ENCODE data around the gene TGFB1I1. TPM values are rescaled to one million over a fixed set of nuclear protein-coding genes. Genes with fewer than 3 reads are reported as not detected.

TGFB1I1 gene
- 6.2 TPM for polyA plus RNA-seq (2013, experiment 1 of 2)
- 7.0 TPM for polyA plus RNA-seq (2013, experiment 2 of 2)

DNA sequence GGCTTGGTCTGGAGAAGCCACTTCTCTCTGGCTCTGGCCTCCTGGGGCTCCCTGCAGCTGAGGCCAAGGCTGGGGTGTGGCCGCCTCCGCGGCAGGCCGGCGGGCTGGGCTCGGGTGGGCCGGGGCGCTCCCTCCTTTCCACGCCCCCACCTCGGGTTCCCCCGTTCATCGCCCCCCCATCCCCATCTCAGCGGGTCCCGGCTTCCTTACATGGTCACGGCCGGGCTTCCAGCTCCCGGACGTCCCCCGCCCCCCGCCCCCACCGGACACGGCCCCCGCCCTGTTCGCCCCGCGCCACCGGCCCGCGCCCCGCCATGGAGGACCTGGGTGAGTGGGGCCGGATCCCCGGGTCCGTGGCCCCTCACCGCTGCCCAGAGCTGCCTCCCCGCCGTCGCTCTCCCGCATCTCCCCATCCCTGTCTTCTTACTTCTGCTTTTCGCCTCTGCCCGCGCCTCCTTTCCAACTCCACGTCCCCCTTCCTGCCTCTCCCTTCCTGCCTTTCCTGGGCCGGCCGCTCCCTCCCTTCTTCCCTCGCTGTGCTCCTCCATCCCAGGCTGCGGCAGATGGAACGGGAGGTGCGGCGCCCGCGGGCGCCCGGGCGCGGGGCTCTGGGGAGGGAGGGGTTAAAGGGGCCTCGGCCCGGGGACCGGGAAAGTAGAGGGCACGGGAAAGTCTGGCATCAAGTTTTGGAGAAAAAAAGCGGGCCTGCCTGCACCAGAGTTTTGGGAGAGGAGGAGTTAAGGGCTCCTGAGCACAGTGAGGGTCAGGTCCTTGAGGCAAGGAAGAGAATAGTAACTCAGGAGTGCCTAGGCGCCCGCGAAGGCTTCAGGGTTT, at the start of gene TGFB1I1:
Gene TGFB1I1 (plus strand): TSS at position 278 of the 834 bp plus-strand sequence. CDS start 37 bp downstream, at position 315.
- Histone ChIP-seq H3K9ac (ENCODE audit: low read depth, low read length) (peak within 1 kb of the TSS; percentile 49; the same call in 1 of the 2 replicates), H3K4me3 (ENCODE audit: low read length) (peak within 1 kb of the TSS; percentile 66), H3K9me3 (ENCODE audit: insufficient read depth, low read depth, low read length) (no peaks in the 10 kb centered on the region), H3K27ac (ENCODE audit: low read depth, low read length) (no peak within 1 kb of the TSS), H3K27me3 (ENCODE audit: insufficient read depth, low read length) (peaks cover 47% of the 10 kb centered on the region), H3K36me3 (ENCODE audit: insufficient read depth, low read length) (peaks cover 6% of the 10 kb centered on the region; the same call in 1 of the 2 replicates), H3K4me1 (ENCODE audit: insufficient read depth, low read length) (0 out of 2 replicates have a peak, but pooled peaks cover 3% of the 10 kb centered on the region)
- WGBS, result under 1% methylated on average over 51 of the region's 63 CpGs

DNA sequence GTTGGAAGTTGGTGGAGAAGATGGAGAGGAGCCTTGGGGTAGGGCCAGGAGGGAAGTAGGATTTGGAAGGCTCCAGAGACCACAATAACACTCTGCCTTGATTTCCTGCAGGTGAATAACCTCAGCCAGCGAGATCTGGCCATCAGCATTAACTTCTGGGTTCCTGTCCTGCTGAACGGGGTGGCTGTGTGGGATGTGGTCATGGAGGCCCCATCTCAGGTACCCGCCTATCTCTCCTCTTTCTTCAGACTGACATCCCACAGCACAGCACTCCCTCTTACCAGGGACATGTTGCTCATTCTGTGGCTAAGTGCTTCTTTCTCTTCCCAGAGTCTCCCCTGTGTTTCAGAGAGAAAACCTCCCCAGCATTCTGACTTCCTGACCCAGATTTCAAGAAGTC, 48.7 kb upstream of the TGFB1I1 start:
- H3K4me1 ChIP-seq (ENCODE audit: insufficient read depth, low read length), result no peaks in the 10 kb centered on the region
- no peak overlapping the region for H3K27ac ChIP-seq (ENCODE audit: low read depth, low read length)
- H3K4me3 ChIP-seq (ENCODE audit: low read length), result no peak overlapping the region
- no peaks in the 10 kb centered on the region for H3K9me3 ChIP-seq (ENCODE audit: insufficient read depth, low read depth, low read length)
- H3K9ac ChIP-seq (ENCODE audit: low read depth, low read length), result no peak overlapping the region
- no peaks in the 10 kb centered on the region for H3K36me3 ChIP-seq (ENCODE audit: insufficient read depth, low read length)
- no peaks in the 10 kb centered on the region for H3K27me3 ChIP-seq (ENCODE audit: insufficient read depth, low read length)
- 81% methylated on average over 3 of the region's 3 CpGs for WGBS

DNA sequence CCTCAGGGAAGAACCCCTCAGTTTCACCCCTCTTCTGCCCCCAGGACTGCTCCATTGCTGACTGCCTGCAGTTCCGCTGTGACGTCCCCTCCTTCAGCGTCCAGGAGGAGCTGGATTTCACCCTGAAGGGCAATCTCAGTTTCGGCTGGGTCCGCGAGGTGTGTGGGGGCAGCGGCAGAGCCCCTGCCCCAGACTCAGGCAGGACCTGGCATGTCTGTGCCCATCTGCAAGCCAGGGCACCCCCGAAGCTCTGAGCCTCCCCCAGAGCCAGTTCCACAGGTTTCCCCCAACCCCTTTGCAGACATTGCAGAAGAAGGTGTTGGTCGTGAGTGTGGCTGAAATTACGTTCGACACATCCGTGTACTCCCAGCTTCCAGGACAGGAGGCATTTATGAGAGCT, 48.2 kb upstream of the TGFB1I1 start:
- H3K27ac ChIP-seq (ENCODE audit: low read depth, low read length), result no peak overlapping the region
- no peak overlapping the region for H3K4me3 ChIP-seq (ENCODE audit: low read length)
- no peaks in the 10 kb centered on the region for H3K4me1 ChIP-seq (ENCODE audit: insufficient read depth, low read length)
- H3K9ac ChIP-seq (ENCODE audit: low read depth, low read length), result no peak overlapping the region
- H3K9me3 ChIP-seq (ENCODE audit: insufficient read depth, low read depth, low read length), result no peaks in the 10 kb centered on the region
- 85% methylated on average over 12 of the region's 12 CpGs for WGBS
- no peaks in the 10 kb centered on the region for H3K27me3 ChIP-seq (ENCODE audit: insufficient read depth, low read length)
- no peaks in the 10 kb centered on the region for H3K36me3 ChIP-seq (ENCODE audit: insufficient read depth, low read length)

DNA sequence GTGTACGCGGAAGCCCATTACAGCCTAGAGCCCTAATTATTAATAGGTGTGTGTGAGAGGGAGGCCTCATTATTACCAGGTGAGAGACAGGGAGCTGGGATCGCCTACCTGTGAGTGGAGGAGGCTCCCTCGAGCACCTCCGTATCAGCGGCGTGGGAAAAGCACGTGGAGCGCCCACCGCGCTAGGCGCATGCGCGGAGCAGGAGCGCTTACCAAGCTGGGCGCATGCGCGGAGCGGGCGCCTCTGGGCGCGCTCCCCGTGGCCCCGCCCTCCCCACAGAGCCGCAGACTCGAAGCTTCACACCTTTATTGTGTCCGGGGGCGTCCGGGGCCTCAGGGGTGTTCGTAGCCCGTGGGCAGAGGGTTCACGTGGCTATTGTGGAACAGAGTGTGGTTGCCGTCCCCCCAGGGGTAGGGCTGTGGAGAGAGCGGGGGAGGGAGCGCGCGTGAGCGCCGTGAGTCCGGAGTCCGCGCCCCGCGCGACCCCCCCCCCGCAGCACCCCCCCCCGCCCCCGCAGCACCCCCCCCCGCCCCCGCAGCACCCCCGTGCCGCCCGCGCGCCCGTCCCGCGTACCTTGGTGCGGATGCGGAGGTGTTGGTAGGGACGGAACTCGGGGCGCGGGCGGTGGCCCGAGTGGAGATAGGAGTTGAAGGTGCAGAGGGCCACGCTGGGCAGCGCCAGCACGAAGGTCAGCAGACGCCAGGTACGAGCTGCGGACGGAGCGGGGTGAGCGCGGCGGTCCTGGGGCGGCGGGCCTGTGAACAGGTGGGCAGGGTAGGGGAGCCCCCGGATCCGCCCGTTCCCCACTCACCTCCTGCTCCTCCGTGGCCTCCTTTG, 44.3 kb upstream of the TGFB1I1 start:
- Histone ChIP-seq H3K27ac (ENCODE audit: low read depth, low read length) (no peak overlapping the region), H3K4me1 (ENCODE audit: insufficient read depth, low read length) (no peaks in the 10 kb centered on the region), H3K36me3 (ENCODE audit: insufficient read depth, low read length) (no peaks in the 10 kb centered on the region), H3K9me3 (ENCODE audit: insufficient read depth, low read depth, low read length) (no peaks in the 10 kb centered on the region), H3K4me3 (ENCODE audit: low read length) (no peak overlapping the region), H3K9ac (ENCODE audit: low read depth, low read length) (no peak overlapping the region), H3K27me3 (ENCODE audit: insufficient read depth, low read length) (no peaks in the 10 kb centered on the region)
- 94% methylated on average over 69 of the region's 83 CpGs for WGBS

DNA sequence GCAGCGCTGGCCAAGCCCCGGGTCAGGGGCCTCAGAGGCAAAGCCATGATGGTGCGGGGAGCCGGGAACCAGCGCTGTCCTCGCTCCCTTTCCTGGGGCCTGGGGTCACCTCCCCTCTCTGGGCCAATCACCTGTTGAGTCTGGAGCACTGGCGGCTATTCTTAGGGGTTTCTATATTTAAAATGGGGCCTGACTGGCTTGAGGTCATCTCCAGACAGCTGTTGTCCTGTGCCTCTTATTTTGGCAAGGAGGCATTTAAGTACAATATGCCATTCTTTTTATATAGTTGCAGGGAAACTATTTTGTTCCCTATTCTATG, 43.7 kb upstream of the TGFB1I1 start, which contains the start of gene COX6A2:
Gene COX6A2 (minus strand): TSS at position 82 of the 319 bp plus-strand sequence. CDS start 35 bp downstream, at position 47.
- H3K27ac ChIP-seq (ENCODE audit: low read depth, low read length), result no peak within 1 kb of the TSS
- H3K27me3 ChIP-seq (ENCODE audit: insufficient read depth, low read length), result no peaks in the 10 kb centered on the region
- no peaks in the 10 kb centered on the region for H3K9me3 ChIP-seq (ENCODE audit: insufficient read depth, low read depth, low read length)
- no peak within 1 kb of the TSS for H3K9ac ChIP-seq (ENCODE audit: low read depth, low read length)
- H3K4me3 ChIP-seq (ENCODE audit: low read length), result no peak within 1 kb of the TSS
- no peaks in the 10 kb centered on the region for H3K4me1 ChIP-seq (ENCODE audit: insufficient read depth, low read length)
- WGBS, result 93% methylated on average over 7 of the region's 7 CpGs
- no peaks in the 10 kb centered on the region for H3K36me3 ChIP-seq (ENCODE audit: insufficient read depth, low read length)

DNA sequence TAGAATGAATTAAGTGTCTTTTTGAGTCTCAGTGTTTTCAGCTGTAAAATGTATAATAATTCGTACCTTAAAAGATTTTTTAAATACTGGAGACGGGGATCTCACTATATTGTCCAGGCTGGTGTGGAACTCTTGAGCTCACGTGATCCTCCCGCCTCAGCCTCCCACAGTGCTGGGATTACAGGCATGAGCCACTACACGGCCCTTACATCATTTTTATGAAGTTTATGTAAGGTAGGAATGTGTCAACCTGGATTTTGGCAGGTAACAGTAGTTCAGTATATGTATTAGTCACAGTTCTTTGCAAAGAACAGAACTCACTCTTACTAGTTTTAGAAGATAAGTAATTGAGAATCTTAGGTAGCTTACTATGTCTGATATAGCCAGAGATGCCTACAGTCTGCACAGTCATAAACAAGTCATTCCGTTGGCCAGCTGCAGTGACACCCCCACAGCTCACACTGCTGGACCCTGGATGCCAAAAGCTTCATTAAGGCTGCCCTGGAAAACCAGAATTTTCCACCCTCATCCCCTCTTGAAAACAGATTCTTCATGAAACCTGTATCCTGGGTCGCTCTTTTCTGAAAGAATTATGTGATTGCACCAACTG, 43.2 kb upstream of the TGFB1I1 start:
- Histone ChIP-seq H3K27ac (ENCODE audit: low read depth, low read length) (no peak overlapping the region), H3K9ac (ENCODE audit: low read depth, low read length) (no peak overlapping the region), H3K9me3 (ENCODE audit: insufficient read depth, low read depth, low read length) (no peaks in the 10 kb centered on the region), H3K4me1 (ENCODE audit: insufficient read depth, low read length) (no peaks in the 10 kb centered on the region), H3K27me3 (ENCODE audit: insufficient read depth, low read length) (no peaks in the 10 kb centered on the region), H3K36me3 (ENCODE audit: insufficient read depth, low read length) (no peaks in the 10 kb centered on the region), H3K4me3 (ENCODE audit: low read length) (no peak overlapping the region)
- WGBS, result 94% methylated on average over 7 of the region's 7 CpGs

DNA sequence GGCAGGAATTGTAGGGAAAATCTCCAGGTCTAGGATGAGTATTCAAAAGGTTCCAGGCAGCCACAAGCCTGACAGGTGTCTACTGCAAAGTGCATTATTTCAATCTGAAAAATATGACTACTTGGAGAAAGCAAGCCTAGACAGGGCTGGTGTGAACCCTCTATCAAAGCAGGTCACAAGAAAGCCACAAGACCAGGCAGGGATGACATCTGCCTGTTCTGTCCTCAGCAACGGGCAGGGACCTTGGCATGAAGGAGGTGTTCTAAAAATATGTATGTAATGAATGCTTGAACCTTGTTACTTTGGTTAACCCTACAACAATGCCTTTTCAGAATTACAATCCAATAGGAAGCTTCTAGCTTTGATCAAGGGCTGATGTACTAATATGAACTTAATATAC, 42.6 kb upstream of the TGFB1I1 start:
- WGBS, result 86% methylated on average over 1 of the region's 1 CpG
- Histone ChIP-seq H3K9me3 (ENCODE audit: insufficient read depth, low read depth, low read length) (no peaks in the 10 kb centered on the region), H3K9ac (ENCODE audit: low read depth, low read length) (no peak overlapping the region)

DNA sequence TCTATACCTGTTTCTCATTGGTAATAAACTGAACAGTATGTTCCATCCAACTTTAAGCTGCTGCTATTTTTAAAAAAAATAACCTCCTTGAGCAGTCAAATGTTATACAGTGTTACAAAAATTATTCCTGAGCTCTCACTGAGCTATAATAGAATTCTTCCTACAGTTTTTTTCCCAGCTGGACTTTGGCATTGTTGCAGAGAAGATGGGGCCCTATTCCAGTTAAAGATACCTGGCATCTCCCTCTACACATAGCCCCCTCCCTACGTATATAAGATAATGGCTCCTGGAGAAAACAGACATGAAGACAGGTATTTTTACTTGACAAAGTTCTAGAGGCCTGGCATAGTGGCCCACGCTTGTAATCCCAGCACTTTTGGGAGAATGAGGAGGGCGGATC, 42.2 kb upstream of the TGFB1I1 start:
- 84% methylated on average over 3 of the region's 3 CpGs for WGBS

More for the DNA sequence above, 42.6 kb upstream of the TGFB1I1 start:
- no peaks in the 10 kb centered on the region for H3K27me3 ChIP-seq (ENCODE audit: insufficient read depth, low read length)
- H3K4me3 ChIP-seq (ENCODE audit: low read length), result no peak overlapping the region
- H3K36me3 ChIP-seq (ENCODE audit: insufficient read depth, low read length), result no peaks in the 10 kb centered on the region
- no peak overlapping the region for H3K27ac ChIP-seq (ENCODE audit: low read depth, low read length)
- no peaks in the 10 kb centered on the region for H3K4me1 ChIP-seq (ENCODE audit: insufficient read depth, low read length)

DNA sequence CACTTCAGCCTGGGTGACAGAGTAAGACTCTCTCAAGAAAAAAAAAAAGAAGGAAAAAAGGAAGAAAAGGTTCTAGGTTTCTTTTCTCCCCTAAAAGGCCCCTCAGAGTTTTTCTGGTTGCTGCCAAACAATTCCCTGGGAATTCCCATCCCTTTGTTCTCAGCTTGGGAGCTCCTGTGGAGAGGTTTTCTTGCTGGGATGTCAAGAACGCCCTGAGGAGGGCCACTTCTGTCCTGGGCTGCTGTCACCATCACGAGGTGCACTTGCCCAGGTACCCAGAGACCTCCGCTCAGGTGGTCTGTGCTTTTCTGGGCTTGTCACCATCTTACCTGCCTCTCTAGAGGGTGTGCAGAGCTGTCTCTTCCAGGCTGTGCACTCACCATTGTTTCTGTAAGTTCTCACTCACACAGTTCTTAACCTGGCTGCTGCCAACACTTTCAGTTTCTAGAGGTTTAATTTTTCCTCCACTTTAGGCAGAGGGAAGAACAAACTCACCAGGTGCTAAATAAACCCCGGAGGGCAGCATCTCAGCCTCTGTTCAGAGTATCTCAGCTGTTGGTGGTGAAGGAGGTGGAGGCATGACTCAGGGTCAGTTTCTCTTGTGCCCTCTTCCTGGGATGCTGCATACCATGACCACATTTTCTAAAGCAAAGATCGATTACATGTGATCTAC, 41.4 kb upstream of the TGFB1I1 start:
- Histone ChIP-seq H3K4me3 (ENCODE audit: low read length) (no peak overlapping the region), H3K27ac (ENCODE audit: low read depth, low read length) (no peak overlapping the region), H3K9ac (ENCODE audit: low read depth, low read length) (no peak overlapping the region), H3K9me3 (ENCODE audit: insufficient read depth, low read depth, low read length) (no peaks in the 10 kb centered on the region), H3K4me1 (ENCODE audit: insufficient read depth, low read length) (no peaks in the 10 kb centered on the region), H3K27me3 (ENCODE audit: insufficient read depth, low read length) (no peaks in the 10 kb centered on the region), H3K36me3 (ENCODE audit: insufficient read depth, low read length) (no peaks in the 10 kb centered on the region)
- 52% methylated on average over 5 of the region's 5 CpGs for WGBS

More for the DNA sequence above, 42.2 kb upstream of the TGFB1I1 start:
- no peak overlapping the region for H3K4me3 ChIP-seq (ENCODE audit: low read length)
- H3K27me3 ChIP-seq (ENCODE audit: insufficient read depth, low read length), result no peaks in the 10 kb centered on the region
- no peaks in the 10 kb centered on the region for H3K4me1 ChIP-seq (ENCODE audit: insufficient read depth, low read length)
- no peaks in the 10 kb centered on the region for H3K36me3 ChIP-seq (ENCODE audit: insufficient read depth, low read length)
- no peak overlapping the region for H3K27ac ChIP-seq (ENCODE audit: low read depth, low read length)
- H3K9me3 ChIP-seq (ENCODE audit: insufficient read depth, low read depth, low read length), result no peaks in the 10 kb centered on the region
- no peak overlapping the region for H3K9ac ChIP-seq (ENCODE audit: low read depth, low read length)

DNA sequence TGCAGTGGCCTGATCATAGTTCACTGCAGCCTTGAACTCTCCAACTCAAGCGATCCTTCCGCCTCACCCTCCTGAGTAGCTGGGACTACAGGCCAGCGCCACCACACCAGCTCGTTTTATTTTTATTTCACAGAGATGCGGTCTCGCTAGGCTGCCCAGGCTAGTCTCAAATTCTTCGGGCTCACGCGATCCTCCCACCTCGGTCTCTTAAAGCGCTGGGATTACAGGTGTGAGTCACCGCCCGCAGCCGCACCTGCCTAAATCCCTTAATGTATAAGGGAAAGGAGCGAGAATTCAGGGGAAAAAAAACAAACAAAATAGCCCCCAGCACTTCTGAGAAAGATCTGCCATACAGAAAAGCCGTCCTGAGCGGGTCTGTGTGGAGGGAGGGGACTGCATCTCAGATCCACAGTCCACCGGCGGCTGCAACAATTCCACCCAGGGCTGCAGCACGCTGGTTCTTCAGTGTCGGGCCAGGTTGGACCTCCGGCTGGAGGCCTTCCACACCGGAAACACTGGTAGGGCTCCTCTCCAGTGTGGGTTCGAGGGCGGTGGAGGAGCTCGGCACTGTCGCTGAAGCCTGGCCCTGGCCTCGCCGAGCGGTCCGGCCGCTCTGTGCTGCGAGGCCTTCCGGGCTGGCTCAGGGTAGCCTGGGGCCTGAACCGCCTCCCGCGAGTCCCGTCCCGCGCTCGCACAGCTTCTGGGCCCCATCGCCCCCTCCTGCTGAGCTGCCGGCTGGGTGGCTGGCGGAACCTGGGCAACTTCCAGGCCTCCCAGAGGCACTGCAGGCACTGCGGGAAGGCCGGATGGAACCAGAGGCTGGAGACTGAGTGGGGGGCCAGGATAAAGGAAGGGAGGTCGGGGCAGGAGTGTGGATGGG, 36.4 kb upstream of the TGFB1I1 start:
- H3K27me3 ChIP-seq (ENCODE audit: insufficient read depth, low read length), result no peaks in the 10 kb centered on the region
- no peaks in the 10 kb centered on the region for H3K9me3 ChIP-seq (ENCODE audit: insufficient read depth, low read depth, low read length)
- H3K36me3 ChIP-seq (ENCODE audit: insufficient read depth, low read length), result no peaks in the 10 kb centered on the region
- no peak overlapping the region for H3K4me3 ChIP-seq (ENCODE audit: low read length)
- WGBS, result 91% methylated on average over 46 of the region's 47 CpGs
- no peak overlapping the region for H3K27ac ChIP-seq (ENCODE audit: low read depth, low read length)
- no peak overlapping the region for H3K9ac ChIP-seq (ENCODE audit: low read depth, low read length)
- H3K4me1 ChIP-seq (ENCODE audit: insufficient read depth, low read length), result no peaks in the 10 kb centered on the region

Measured in HUES64 (cell line).